ENCODE results near the gene HECW1.

The HECW1 gene

DNA sequence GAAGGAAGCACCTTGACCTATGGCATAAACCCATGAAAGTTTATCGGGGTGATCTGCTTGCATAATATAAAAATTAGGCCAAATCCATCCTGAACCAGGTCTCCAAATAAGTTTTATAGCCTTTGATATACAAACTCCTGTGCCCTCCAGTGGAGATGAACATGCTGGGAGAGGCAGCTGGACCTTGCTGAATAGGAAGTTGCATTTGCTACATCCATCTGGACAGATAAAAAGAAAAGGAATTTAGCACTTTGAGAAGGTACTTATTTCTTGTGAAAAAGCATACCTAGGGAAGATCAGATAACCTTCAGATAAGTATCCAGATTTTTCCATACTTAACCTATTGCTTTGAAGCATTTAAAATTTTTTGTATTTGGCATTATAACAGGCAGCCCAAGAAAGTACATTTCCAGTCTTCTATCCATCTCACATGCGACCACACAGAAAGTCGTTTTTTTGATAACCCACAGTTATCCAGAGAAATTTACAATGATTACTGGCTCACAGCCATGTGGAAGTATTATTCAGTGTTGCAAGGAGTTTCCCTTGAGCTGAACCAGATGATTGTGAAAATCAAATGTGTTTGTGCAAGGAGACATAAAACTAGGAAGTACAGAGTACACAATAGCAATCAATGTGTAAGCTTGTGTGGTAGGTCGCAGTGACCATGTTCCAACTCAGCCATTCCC lies 346.0 kb downstream of the HECW1 start:
- FAIRE-seq = peak; percentile 33
- no peak for DNase-seq (ENCODE audit: insufficient read length, low spot score)

DNA sequence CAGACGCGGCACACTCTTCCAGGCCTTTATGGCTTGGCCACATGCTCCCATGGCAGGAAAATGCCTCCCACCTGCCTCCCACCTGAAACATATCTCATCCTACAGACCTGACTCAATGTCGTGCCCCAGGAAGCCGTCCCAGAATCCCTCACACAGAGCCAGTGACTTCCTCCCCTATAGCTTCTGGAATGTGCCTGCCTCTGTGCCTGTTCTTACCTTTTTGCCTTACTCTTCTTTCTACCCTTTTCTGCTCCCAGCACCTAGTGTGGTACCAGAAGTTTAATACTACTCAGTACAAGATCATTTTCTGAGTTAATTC lies 346.5 kb downstream of the HECW1 start:
- DNase-seq (ENCODE audit: insufficient read length, low spot score) = no peak
- no peak for TF ChIP-seq PAX5 (IDR thresholded peaks at IDR 0.05; ENCODE audit: insufficient read depth, low read length, severe bottlenecking)
- no peak for TF ChIP-seq TAF1 (IDR thresholded peaks at IDR 0.05; ENCODE audit: low read depth, low read length)
- no peak for TF ChIP-seq POU2F2 (IDR thresholded peaks at IDR 0.05; ENCODE audit: low read depth, low read length)
- TF ChIP-seq POLR2AphosphoS5 (IDR thresholded peaks at IDR 0.05; ENCODE audit: low read depth, low read length) = no peak
- no peak for TF ChIP-seq POLR2A (IDR thresholded peaks at IDR 0.05; ENCODE audit: low read depth, low read length)
- TF ChIP-seq SPI1 (IDR thresholded peaks at IDR 0.05; ENCODE audit: low read depth, low read length) = no peak

More for the DNA sequence above, 346.0 kb downstream of the HECW1 start:
- TF ChIP-seq PAX5 (IDR thresholded peaks at IDR 0.05; ENCODE audit: insufficient read depth, low read length, severe bottlenecking) (no peak), POLR2A (IDR thresholded peaks at IDR 0.05; ENCODE audit: low read depth, low read length) (no peak), SPI1 (IDR thresholded peaks at IDR 0.05; ENCODE audit: low read depth, low read length) (no peak), POLR2AphosphoS5 (IDR thresholded peaks at IDR 0.05; ENCODE audit: low read depth, low read length) (no peak), POU2F2 (IDR thresholded peaks at IDR 0.05; ENCODE audit: low read depth, low read length) (no peak), TAF1 (IDR thresholded peaks at IDR 0.05; ENCODE audit: low read depth, low read length) (no peak)

DNA sequence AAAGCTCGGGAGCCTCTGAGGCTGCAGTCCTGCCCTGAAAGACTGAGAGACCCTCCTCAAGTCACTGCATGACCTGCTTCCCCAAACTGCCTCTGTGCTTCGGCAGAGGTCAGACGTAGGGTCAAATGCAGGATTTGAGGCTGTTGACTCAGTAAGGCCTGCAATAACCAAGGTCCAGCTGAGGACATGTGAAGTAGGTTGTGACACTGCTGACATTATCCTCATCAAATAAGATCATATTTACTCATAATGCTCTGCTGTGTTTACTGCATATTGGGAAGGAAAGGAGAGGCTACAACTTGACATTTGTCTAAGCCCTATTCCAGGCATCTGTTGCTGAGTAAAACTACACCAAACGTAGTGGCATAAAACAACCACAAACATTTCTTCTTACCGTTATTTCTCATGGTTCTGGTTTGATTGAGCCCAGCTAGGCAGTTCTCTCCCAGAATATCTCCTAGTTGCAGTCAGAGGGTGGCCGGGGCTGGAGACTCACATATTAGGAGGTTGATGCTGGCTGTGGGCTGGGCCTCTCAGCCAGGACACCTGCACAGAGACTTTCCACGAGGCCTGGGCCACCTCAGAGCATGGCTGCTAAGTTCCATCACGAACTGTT lies 348.4 kb downstream of the HECW1 start:
- DNase-seq (ENCODE audit: insufficient read length, low spot score) (no peak), FAIRE-seq (no peak)
- no peak for TF ChIP-seq PAX5 (IDR thresholded peaks at IDR 0.05; ENCODE audit: insufficient read depth, low read length, severe bottlenecking)
- TF ChIP-seq TAF1 (IDR thresholded peaks at IDR 0.05; ENCODE audit: low read depth, low read length) = no peak
- no peak for TF ChIP-seq SPI1 (IDR thresholded peaks at IDR 0.05; ENCODE audit: low read depth, low read length)
- no peak for TF ChIP-seq POLR2AphosphoS5 (IDR thresholded peaks at IDR 0.05; ENCODE audit: low read depth, low read length)
- no peak for TF ChIP-seq POLR2A (IDR thresholded peaks at IDR 0.05; ENCODE audit: low read depth, low read length)
- no peak for TF ChIP-seq POU2F2 (IDR thresholded peaks at IDR 0.05; ENCODE audit: low read depth, low read length)

More for the DNA sequence above, 346.5 kb downstream of the HECW1 start:
- no peak for FAIRE-seq

DNA sequence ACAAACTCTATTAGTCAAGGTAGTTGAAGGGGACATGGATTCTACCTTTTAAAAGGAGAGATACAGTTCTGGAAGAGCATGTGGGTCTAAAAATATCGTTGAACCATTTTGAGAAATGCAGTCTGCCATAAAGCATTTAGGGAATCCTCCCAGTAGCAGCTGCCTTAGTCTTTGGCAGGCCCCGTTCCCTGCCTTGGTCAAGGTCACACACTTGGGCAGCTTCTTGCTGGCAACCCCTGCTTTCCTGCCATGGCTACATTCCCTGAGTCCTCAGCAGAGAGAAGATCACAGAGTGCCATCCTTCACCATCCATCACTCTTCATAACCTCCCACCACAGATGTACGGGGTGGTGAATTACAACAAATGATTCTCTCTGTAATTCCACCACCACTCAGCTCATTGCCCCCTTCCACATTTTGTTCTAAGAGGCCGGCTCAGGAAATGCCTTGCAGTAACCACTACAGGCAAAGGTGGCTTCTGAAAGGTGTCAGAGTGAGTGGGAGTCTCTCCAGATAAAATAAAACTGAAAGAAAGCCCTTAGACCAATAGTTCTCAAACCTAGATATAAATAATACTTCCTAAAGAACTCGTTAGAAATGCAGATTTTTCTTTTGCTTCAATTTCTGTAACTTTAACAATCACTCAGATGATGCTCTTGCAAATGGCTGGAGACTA lies 349.0 kb downstream of the HECW1 start:
- TF ChIP-seq POLR2AphosphoS5 (IDR thresholded peaks at IDR 0.05; ENCODE audit: low read depth, low read length) (no peak), SPI1 (IDR thresholded peaks at IDR 0.05; ENCODE audit: low read depth, low read length) (no peak), POU2F2 (IDR thresholded peaks at IDR 0.05; ENCODE audit: low read depth, low read length) (no peak), PAX5 (IDR thresholded peaks at IDR 0.05; ENCODE audit: insufficient read depth, low read length, severe bottlenecking) (no peak), TAF1 (IDR thresholded peaks at IDR 0.05; ENCODE audit: low read depth, low read length) (no peak), POLR2A (IDR thresholded peaks at IDR 0.05; ENCODE audit: low read depth, low read length) (no peak)
- no peak for FAIRE-seq
- no peak for DNase-seq (ENCODE audit: insufficient read length, low spot score)

DNA sequence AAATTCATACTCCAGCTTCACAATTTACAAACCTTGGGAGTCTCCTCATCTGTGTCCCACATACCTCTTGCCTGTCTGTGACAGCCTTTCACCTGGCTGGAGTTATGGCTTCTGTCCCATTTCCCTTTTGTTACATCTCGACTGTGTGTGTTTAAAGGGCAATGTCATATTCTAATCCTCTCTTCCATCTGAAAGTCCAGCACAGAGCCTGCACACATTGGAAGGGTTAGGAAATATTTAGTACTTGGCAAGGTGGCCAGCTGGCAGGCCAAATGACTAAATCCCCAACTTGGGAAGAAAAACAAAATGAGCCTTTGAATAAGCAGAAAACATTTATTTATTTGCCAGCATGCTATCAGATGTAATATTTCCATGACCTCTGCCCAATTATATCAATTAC lies 350.4 kb downstream of the HECW1 start:
- DNase-seq (ENCODE audit: insufficient read length, low spot score) (no peak), FAIRE-seq (no peak)
- TF ChIP-seq TAF1 (IDR thresholded peaks at IDR 0.05; ENCODE audit: low read depth, low read length) (no peak), POLR2AphosphoS5 (IDR thresholded peaks at IDR 0.05; ENCODE audit: low read depth, low read length) (no peak), POLR2A (IDR thresholded peaks at IDR 0.05; ENCODE audit: low read depth, low read length) (no peak), POU2F2 (IDR thresholded peaks at IDR 0.05; ENCODE audit: low read depth, low read length) (no peak), PAX5 (IDR thresholded peaks at IDR 0.05; ENCODE audit: insufficient read depth, low read length, severe bottlenecking) (no peak), SPI1 (IDR thresholded peaks at IDR 0.05; ENCODE audit: low read depth, low read length) (no peak)

DNA sequence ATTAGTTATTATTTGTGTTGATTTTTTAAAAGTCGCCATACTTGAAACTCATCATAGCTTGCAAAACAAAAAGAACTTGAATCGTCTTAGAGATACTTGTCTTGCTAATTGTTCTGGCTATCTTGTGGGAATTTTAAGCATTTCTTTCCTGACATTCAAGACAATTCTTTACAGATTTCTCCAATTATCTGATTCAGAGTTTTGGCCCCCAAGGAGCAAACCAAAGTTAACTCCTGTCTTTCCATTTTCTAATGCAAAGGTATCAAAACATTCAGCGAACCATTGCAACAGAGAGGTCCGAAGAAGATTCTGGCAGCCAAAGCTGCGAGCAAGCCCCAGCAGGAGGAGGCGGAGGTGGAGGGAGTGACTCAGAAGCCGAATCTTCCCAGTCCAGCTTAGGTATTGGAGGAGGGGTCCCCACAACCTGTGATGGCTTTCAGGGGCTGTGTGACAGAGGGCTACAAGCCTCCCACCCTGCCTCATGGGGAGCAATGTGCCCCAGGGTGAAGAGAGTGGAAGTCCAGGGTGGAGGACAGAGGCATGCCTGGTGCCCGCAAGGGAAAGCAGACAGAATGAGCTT lies 351.0 kb downstream of the HECW1 start:
- DNase-seq (ENCODE audit: insufficient read length, low spot score) (no peak), FAIRE-seq (no peak)

DNA sequence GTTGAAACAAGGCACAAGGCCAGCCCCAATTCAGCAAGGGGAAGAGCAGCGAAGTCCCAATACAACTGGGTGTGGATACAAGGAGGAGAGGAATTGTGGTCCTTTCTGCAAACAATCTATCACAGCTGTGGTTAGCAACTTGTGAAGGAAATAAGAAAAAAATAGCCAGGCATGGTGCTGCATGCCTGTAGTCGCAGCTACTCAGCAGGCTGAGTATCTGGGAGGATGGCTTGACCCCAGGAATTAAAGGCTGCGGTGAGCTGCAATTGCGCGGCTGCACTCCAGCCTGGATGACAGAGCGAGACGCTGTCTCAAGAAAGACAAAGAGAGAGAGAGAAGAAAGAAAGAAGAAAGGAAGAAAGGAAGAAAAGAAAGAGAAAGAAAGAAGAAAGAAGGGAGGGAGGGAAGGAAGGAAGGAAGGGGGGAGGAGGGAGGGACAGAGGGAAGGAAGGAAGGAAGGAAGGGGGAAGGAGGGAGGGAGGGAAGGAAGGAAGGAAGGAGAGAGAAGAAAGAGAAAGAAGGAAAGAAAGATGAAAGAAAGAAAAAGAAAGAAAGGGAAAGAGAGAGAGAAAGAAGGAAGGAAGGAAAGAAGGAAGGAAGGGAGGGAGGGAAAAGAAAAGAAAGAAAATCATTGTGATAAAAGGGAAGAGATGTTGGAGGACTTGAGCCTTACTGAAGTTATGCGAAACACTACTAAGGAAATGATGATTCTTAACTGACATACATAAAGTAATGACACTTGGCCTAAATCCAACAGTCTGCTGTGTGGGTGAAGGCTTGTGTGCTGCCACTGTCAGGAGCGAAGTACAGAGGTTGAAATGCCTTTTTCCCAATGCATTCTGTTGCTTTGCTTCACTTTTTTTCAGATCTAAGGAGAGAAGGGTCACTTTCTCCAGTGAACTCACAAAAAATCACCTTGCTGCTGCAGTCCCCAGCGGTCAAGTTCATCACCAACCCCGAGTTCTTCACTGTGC lies 353.4 kb downstream of the HECW1 start:
- DNase-seq (ENCODE audit: insufficient read length, low spot score) = no peak
- no peak for TF ChIP-seq PAX5 (IDR thresholded peaks at IDR 0.05; ENCODE audit: insufficient read depth, low read length, severe bottlenecking)
- TF ChIP-seq POU2F2 (IDR thresholded peaks at IDR 0.05; ENCODE audit: low read depth, low read length) = no peak
- TF ChIP-seq SPI1 (IDR thresholded peaks at IDR 0.05; ENCODE audit: low read depth, low read length) = no peak
- no peak for TF ChIP-seq TAF1 (IDR thresholded peaks at IDR 0.05; ENCODE audit: low read depth, low read length)
- no peak for FAIRE-seq

More for the DNA sequence above, 351.0 kb downstream of the HECW1 start:
- TF ChIP-seq PAX5 (IDR thresholded peaks at IDR 0.05; ENCODE audit: insufficient read depth, low read length, severe bottlenecking) (no peak), POLR2A (IDR thresholded peaks at IDR 0.05; ENCODE audit: low read depth, low read length) (no peak), POLR2AphosphoS5 (IDR thresholded peaks at IDR 0.05; ENCODE audit: low read depth, low read length) (no peak), POU2F2 (IDR thresholded peaks at IDR 0.05; ENCODE audit: low read depth, low read length) (no peak)

DNA sequence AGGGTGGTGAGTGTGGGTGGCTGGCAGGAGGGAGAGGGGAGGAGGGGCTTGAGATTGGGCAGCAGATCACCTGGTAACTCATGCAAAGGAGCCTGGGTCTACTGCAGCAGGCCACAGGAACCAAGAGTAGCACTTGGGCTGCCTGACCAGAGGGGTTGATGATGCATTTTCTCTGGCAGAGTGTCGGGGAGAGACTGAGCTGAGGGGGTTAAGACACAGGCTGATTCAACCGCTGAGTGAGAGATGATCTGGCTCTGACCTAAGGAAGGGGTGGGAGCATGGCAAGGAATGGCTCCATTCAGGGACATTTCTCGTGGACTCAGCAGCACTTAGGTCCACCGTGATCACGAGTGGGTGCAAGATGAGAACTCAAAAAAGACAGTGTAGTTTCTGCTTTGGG lies 355.0 kb downstream of the HECW1 start:
- TF ChIP-seq POLR2AphosphoS5 (IDR thresholded peaks at IDR 0.05; ENCODE audit: low read depth, low read length) (no peak), POU2F2 (IDR thresholded peaks at IDR 0.05; ENCODE audit: low read depth, low read length) (no peak), TAF1 (IDR thresholded peaks at IDR 0.05; ENCODE audit: low read depth, low read length) (no peak), PAX5 (IDR thresholded peaks at IDR 0.05; ENCODE audit: insufficient read depth, low read length, severe bottlenecking) (no peak), SPI1 (IDR thresholded peaks at IDR 0.05; ENCODE audit: low read depth, low read length) (no peak), POLR2A (IDR thresholded peaks at IDR 0.05; ENCODE audit: low read depth, low read length) (no peak)
- no peak for DNase-seq (ENCODE audit: insufficient read length, low spot score)
- no peak for FAIRE-seq

Measured in GM12891 (cell line).